HepG2 (cell line): ENCODE data around the gene SORBS2. TPM values are rescaled to one million over a fixed set of nuclear protein-coding genes. Genes with fewer than 3 reads are reported as not detected.

Source experiments
- GATAD2A ChIP-seq: IDR thresholded peaks from 2 replicates; pipeline ENCODE4 v1.6.1; 2016
- KLF11 ChIP-seq: IDR thresholded peaks from 2 replicates; pipeline ENCODE4 v1.6.1; 2016; ENCODE audit warnings: missing compliant biosample characterization
- RBAK ChIP-seq: sonication (generic); formaldehyde crosslinking; IDR thresholded peaks from 2 replicates; pipeline ENCODE4 v1.5.1; 2020; ENCODE audit warnings: mild to moderate bottlenecking, missing genetic modification reagents
- ZNF121 ChIP-seq: sonication (generic); formaldehyde crosslinking; IDR thresholded peaks from 2 replicates; pipeline ENCODE4 v1.5.0; 2020; ENCODE audit warnings: mild to moderate bottlenecking, missing genetic modification reagents
- ZNF256 ChIP-seq: sonication (generic); formaldehyde crosslinking; conservative IDR thresholded peaks from 2 replicates; pipeline ENCODE4 v1.4.0; 2020; ENCODE audit warnings: missing genetic modification reagents
- ZNF362 ChIP-seq: sonication (generic); formaldehyde crosslinking; IDR thresholded peaks from 2 replicates; pipeline ENCODE4 v1.4.0; 2020; ENCODE audit warnings: missing genetic modification reagents, mild to moderate bottlenecking, borderline replicate concordance
- ZNF414 ChIP-seq: sonication (generic); formaldehyde crosslinking; IDR thresholded peaks from 2 replicates; pipeline ENCODE4 v1.5.0; 2020; ENCODE audit warnings: missing genetic modification reagents
- polyA plus RNA-seq, 8 experiments: library from polyadenylated mRNA; depleted of rRNA in 3 of 8; stranded (reverse) in 7 of 8; unstranded in 1 of 8; fragments of >200 nt; fragmentation: Illumina TruSeq in 4 of 8; extraction: Trizol in 4 of 8; gene quantifications; 2 replicates each; pipeline versions ENCODE4 v1.2.1 to v1.2.3, GENCODE V29; 2011 to 2016; ENCODE audit warnings: low read depth in 4 of 8, missing spikeins in 1 of 8, mixed read lengths in 1 of 8; ENCODE audit not compliant: insufficient read depth in 1 of 8
- total RNA-seq, 5 experiments: library from RNA; depleted of rRNA; stranded (reverse); fragments of >200 nt; fragmentation: Illumina TruSeq; extraction: Trizol; gene quantifications; 2 replicates each; pipeline ENCODE4 v1.2.3, GENCODE V29; 2016; ENCODE audit warnings: low read depth in 1 of 5
- TF ChIP-seq, protein P1 (sequence below): sonication (generic); formaldehyde crosslinking; IDR thresholded peaks from 2 replicates; pipeline ENCODE4 v1.4.0; 2020; ENCODE audit warnings: missing genetic modification reagents
- TF ChIP-seq, protein P2 (sequence below): IDR thresholded peaks from 2 replicates; pipeline ENCODE4 v1.6.1; 2016; ENCODE audit warnings: missing compliant biosample characterization, missing genetic modification reagents, borderline replicate concordance
- TF ChIP-seq, protein P3 (sequence below): sonication (generic); formaldehyde crosslinking; IDR thresholded peaks from 2 replicates; pipeline ENCODE4 v1.4.0; 2020; ENCODE audit warnings: missing genetic modification reagents
- TF ChIP-seq, protein P4 (sequence below): sonication (generic); formaldehyde crosslinking; IDR thresholded peaks from 2 replicates; pipeline ENCODE4 v1.8.1; 2023; ENCODE audit warnings: mild to moderate bottlenecking, missing genetic modification reagents
- TF ChIP-seq, protein P5 (sequence below): sonication (generic); formaldehyde crosslinking; IDR thresholded peaks from 2 replicates; pipeline ENCODE4 v1.4.0; 2020; ENCODE audit warnings: mild to moderate bottlenecking, missing genetic modification reagents

SORBS2 gene
- total and polyA plus RNA-seq, 2 of the 13 experiments (the other 11 are each of a cell fraction or from before 2014, with no cell fraction given), result 25.0 to 80.5 TPM

GRCh38 chr4:185713731-185714130 is 98.3 kb downstream of the SORBS2 start (continued):
- TF ChIP-seq, protein P1, sequence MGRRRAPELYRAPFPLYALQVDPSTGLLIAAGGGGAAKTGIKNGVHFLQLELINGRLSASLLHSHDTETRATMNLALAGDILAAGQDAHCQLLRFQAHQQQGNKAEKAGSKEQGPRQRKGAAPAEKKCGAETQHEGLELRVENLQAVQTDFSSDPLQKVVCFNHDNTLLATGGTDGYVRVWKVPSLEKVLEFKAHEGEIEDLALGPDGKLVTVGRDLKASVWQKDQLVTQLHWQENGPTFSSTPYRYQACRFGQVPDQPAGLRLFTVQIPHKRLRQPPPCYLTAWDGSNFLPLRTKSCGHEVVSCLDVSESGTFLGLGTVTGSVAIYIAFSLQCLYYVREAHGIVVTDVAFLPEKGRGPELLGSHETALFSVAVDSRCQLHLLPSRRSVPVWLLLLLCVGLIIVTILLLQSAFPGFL (CRISPR knock-in tag), result no peak
- TF ChIP-seq ZNF362 (no peak), ZNF414 (CRISPR knock-in tag) (no peak), KLF11 (no peak), ZNF256 (CRISPR knock-in tag) (no peak), RBAK (CRISPR knock-in tag) (no peak), GATAD2A (CRISPR knock-in tag) (peak; percentile 97), ZNF121 (CRISPR knock-in tag) (no peak)
- TF ChIP-seq, protein P2, sequence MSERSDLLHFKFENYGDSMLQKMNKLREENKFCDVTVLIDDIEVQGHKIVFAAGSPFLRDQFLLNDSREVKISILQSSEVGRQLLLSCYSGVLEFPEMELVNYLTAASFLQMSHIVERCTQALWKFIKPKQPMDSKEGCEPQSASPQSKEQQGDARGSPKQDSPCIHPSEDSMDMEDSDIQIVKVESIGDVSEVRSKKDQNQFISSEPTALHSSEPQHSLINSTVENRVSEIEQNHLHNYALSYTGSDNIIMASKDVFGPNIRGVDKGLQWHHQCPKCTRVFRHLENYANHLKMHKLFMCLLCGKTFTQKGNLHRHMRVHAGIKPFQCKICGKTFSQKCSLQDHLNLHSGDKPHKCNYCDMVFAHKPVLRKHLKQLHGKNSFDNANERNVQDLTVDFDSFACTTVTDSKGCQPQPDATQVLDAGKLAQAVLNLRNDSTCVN, result no peak
- TF ChIP-seq, protein P3, sequence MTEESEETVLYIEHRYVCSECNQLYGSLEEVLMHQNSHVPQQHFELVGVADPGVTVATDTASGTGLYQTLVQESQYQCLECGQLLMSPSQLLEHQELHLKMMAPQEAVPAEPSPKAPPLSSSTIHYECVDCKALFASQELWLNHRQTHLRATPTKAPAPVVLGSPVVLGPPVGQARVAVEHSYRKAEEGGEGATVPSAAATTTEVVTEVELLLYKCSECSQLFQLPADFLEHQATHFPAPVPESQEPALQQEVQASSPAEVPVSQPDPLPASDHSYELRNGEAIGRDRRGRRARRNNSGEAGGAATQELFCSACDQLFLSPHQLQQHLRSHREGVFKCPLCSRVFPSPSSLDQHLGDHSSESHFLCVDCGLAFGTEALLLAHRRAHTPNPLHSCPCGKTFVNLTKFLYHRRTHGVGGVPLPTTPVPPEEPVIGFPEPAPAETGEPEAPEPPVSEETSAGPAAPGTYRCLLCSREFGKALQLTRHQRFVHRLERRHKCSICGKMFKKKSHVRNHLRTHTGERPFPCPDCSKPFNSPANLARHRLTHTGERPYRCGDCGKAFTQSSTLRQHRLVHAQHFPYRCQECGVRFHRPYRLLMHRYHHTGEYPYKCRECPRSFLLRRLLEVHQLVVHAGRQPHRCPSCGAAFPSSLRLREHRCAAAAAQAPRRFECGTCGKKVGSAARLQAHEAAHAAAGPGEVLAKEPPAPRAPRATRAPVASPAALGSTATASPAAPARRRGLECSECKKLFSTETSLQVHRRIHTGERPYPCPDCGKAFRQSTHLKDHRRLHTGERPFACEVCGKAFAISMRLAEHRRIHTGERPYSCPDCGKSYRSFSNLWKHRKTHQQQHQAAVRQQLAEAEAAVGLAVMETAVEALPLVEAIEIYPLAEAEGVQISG (CRISPR knock-in tag), result no peak
- TF ChIP-seq, protein P4, sequence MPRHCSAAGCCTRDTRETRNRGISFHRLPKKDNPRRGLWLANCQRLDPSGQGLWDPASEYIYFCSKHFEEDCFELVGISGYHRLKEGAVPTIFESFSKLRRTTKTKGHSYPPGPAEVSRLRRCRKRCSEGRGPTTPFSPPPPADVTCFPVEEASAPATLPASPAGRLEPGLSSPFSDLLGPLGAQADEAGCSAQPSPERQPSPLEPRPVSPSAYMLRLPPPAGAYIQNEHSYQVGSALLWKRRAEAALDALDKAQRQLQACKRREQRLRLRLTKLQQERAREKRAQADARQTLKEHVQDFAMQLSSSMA (CRISPR knock-in tag), result 0 out of 2 replicates have a peak, but pooled peaks have one; percentile 8
- TF ChIP-seq, protein P5, sequence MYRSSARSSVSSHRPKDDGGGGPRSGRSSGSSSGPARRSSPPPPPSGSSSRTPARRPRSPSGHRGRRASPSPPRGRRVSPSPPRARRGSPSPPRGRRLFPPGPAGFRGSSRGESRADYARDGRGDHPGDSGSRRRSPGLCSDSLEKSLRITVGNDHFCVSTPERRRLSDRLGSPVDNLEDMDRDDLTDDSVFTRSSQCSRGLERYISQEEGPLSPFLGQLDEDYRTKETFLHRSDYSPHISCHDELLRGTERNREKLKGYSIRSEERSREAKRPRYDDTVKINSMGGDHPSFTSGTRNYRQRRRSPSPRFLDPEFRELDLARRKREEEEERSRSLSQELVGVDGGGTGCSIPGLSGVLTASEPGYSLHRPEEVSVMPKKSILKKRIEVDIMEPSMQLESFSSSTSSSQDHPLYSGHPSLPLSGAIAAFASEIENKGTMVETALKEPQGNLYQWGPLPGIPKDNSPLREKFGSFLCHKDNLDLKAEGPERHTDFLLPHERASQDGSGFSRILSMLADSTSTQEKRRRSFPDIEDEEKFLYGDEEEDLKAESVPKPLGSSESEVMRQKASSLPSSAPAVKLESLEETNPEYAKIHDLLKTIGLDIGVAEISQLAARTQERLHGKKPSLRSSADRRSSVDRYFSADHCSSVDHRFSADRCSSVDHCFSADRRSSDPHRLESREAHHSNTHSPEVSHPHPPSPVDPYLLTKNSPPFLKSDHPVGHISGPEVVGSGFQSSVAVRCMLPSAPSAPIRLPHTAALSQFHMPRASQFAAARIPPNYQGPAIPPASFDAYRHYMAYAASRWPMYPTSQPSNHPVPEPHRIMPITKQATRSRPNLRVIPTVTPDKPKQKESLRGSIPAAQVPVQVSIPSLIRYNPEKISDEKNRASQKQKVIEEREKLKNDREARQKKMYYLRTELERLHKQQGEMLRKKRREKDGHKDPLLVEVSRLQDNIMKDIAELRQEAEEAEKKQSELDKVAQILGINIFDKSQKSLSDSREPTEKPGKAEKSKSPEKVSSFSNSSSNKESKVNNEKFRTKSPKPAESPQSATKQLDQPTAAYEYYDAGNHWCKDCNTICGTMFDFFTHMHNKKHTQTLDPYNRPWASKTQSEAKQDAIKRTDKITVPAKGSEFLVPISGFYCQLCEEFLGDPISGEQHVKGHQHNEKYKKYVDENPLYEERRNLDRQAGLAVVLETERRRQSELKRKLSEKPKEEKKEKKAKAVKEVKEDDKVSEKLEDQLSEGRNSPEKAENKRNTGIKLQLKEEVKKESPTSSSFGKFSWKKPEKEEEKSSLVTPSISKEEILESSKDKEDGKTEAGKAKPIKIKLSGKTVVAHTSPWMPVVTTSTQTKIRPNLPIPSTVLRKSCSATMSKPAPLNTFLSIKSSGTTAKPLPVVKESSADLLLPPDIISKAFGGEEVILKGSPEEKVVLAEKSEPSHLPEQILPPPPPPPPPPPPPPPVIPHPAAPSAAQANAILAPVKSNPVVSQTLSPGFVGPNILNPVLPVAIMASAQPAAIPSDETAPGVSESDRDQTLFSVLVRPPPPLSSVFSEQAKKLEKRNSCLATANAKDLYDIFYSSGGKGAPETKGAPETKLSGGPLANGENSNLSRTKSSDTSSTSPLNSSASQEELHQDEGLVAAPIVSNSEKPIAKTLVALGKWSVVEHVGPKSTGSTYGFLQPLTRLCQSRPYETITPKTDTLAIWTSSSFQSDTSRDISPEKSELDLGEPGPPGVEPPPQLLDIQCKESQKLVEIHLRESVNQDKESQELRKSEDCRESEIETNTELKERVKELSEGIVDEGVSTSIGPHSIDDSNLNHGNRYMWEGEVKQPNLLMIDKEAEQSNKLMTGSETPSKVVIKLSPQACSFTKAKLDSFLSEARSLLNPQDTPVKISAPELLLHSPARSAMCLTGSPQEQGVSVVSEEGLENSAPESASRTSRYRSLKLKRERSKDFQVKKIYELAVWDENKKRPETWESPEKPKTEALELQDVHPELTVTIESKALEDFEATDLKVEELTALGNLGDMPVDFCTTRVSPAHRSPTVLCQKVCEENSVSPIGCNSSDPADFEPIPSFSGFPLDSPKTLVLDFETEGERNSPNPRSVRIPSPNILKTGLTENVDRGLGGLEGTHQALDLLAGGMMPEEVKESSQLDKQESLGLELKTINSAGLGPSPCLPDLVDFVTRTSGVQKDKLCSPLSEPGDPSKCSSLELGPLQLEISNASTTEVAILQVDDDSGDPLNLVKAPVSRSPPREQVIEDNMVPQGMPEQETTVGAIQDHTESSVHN (CRISPR knock-in tag), result no peak
